HEK293 (cell line): Measurements from ENCODE around the gene CLDN10.

Experiments used
- KLF10 ChIP-seq: fragments of 450-650 bp; IDR thresholded peaks from 2 replicates; pipeline ENCODE4 v1.5.1; 2018; ENCODE audit warnings: missing biosample characterization, mild to moderate bottlenecking, missing genetic modification characterization
- PATZ1 ChIP-seq: fragments of 450-650 bp; formaldehyde crosslinking; IDR thresholded peaks from 2 replicates; pipeline ENCODE4 v1.5.1; 2016; ENCODE audit warnings: missing biosample characterization, missing genetic modification characterization
- YY1 ChIP-seq: fragments of 450-650 bp; formaldehyde crosslinking; IDR thresholded peaks from 2 replicates; pipeline ENCODE4 v1.5.1; 2018; ENCODE audit warnings: missing biosample characterization, missing genetic modification characterization
- ZFP37 ChIP-seq: fragments of 450-650 bp; formaldehyde crosslinking; IDR thresholded peaks from 2 replicates; pipeline ENCODE4 v1.5.1; 2016; ENCODE audit warnings: missing biosample characterization, missing genetic modification characterization
- ZNF132 ChIP-seq: fragments of 450-650 bp; formaldehyde crosslinking; IDR thresholded peaks from 2 replicates; pipeline ENCODE4 v1.5.1; 2017; ENCODE audit warnings: missing biosample characterization, missing genetic modification characterization, borderline replicate concordance
- ZNF133 ChIP-seq: fragments of 450-650 bp; formaldehyde crosslinking; IDR thresholded peaks from 2 replicates; pipeline ENCODE4 v1.5.1; 2016; ENCODE audit warnings: missing biosample characterization, missing genetic modification characterization
- ZNF174 ChIP-seq: fragments of 450-650 bp; formaldehyde crosslinking; IDR thresholded peaks from 2 replicates; pipeline ENCODE4 v1.5.0; 2017; ENCODE audit warnings: missing biosample characterization, mild to moderate bottlenecking, missing genetic modification characterization
- ZNF2 ChIP-seq: fragments of 450-650 bp; formaldehyde crosslinking; IDR thresholded peaks from 2 replicates; pipeline ENCODE4 v1.5.1; 2016; ENCODE audit warnings: missing biosample characterization, missing genetic modification characterization
- ZNF518A ChIP-seq: fragments of 450-650 bp; formaldehyde crosslinking; conservative IDR thresholded peaks from 2 replicates; pipeline ENCODE4 v1.5.1; 2016; ENCODE audit warnings: low read depth, missing biosample characterization, missing genetic modification characterization
- ZNF664 ChIP-seq: fragments of 450-650 bp; formaldehyde crosslinking; IDR thresholded peaks from 2 replicates; pipeline ENCODE4 v1.5.1; 2016; ENCODE audit warnings: missing biosample characterization, missing genetic modification characterization
- TF ChIP-seq, protein P1 (sequence below): fragments of 450-650 bp; formaldehyde crosslinking; IDR thresholded peaks from 2 replicates; pipeline ENCODE4 v1.5.1; 2016; ENCODE audit warnings: missing biosample characterization, missing genetic modification characterization
- TF ChIP-seq, protein P2 (sequence below): fragments of 450-650 bp; formaldehyde crosslinking; IDR thresholded peaks from 2 replicates; pipeline ENCODE4 v1.5.1; 2016; ENCODE audit warnings: missing biosample characterization, missing genetic modification characterization
- TF ChIP-seq, protein P3 (sequence below): fragments of 450-650 bp; formaldehyde crosslinking; IDR thresholded peaks from 2 replicates; pipeline ENCODE4 v1.5.1; 2016; ENCODE audit warnings: missing biosample characterization, missing genetic modification characterization
- TF ChIP-seq, protein P4 (sequence below): fragments of 450-650 bp; formaldehyde crosslinking; IDR thresholded peaks from 2 replicates; pipeline ENCODE4 v1.5.1; 2016; ENCODE audit warnings: missing biosample characterization, missing genetic modification characterization, borderline replicate concordance

- TF ChIP-seq ZNF133 (tag by site-specific recombination), result no peak
- TF ChIP-seq, protein P1, sequence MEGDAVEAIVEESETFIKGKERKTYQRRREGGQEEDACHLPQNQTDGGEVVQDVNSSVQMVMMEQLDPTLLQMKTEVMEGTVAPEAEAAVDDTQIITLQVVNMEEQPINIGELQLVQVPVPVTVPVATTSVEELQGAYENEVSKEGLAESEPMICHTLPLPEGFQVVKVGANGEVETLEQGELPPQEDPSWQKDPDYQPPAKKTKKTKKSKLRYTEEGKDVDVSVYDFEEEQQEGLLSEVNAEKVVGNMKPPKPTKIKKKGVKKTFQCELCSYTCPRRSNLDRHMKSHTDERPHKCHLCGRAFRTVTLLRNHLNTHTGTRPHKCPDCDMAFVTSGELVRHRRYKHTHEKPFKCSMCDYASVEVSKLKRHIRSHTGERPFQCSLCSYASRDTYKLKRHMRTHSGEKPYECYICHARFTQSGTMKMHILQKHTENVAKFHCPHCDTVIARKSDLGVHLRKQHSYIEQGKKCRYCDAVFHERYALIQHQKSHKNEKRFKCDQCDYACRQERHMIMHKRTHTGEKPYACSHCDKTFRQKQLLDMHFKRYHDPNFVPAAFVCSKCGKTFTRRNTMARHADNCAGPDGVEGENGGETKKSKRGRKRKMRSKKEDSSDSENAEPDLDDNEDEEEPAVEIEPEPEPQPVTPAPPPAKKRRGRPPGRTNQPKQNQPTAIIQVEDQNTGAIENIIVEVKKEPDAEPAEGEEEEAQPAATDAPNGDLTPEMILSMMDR (tag by site-specific recombination), result no peak
- TF ChIP-seq YY1 (tag by site-specific recombination), result no peak
- no peak for TF ChIP-seq ZFP37 (tag by site-specific recombination)
- TF ChIP-seq ZNF2 (tag by site-specific recombination), result no peak
- TF ChIP-seq, protein P2, sequence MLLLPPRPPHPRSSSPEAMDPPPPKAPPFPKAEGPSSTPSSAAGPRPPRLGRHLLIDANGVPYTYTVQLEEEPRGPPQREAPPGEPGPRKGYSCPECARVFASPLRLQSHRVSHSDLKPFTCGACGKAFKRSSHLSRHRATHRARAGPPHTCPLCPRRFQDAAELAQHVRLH (tag by site-specific recombination), result no peak
- TF ChIP-seq, protein P3, sequence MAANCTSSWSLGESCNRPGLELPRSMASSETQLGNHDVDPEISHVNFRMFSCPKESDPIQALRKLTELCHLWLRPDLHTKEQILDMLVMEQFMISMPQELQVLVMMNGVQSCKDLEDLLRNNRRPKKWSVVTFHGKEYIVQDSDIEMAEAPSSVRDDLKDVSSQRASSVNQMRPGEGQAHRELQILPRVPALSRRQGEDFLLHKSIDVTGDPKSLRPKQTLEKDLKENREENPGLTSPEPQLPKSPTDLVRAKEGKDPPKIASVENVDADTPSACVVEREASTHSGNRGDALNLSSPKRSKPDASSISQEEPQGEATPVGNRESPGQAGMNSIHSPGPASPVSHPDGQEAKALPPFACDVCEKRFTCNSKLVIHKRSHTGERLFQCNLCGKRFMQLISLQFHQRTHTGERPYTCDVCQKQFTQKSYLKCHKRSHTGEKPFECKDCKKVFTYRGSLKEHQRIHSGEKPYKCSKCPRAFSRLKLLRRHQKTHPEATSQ (tag by site-specific recombination), result no peak
- TF ChIP-seq ZNF664 (tag by site-specific recombination), result no peak
- TF ChIP-seq ZNF174 (tag by site-specific recombination), result no peak
- no peak for TF ChIP-seq ZNF132 (tag by site-specific recombination)
- TF ChIP-seq PATZ1 (tag by site-specific recombination), result no peak
- no peak for TF ChIP-seq KLF10 (tag by site-specific recombination)
- no peak for TF ChIP-seq ZNF518A (tag by site-specific recombination)
- TF ChIP-seq, protein P4, sequence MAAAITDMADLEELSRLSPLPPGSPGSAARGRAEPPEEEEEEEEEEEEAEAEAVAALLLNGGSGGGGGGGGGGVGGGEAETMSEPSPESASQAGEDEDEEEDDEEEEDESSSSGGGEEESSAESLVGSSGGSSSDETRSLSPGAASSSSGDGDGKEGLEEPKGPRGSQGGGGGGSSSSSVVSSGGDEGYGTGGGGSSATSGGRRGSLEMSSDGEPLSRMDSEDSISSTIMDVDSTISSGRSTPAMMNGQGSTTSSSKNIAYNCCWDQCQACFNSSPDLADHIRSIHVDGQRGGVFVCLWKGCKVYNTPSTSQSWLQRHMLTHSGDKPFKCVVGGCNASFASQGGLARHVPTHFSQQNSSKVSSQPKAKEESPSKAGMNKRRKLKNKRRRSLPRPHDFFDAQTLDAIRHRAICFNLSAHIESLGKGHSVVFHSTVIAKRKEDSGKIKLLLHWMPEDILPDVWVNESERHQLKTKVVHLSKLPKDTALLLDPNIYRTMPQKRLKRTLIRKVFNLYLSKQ (tag by site-specific recombination), result no peak
Observed at GRCh38 chr13:95512424-95512823, 40.1 kb upstream of the CLDN10 start.
